HG03575 (cell line): Measurements from ENCODE around the gene SLC16A10.
"Not testable (repeated sequence)": the region's sequence is repeated elsewhere in the genome, so short reads cannot be mapped to it uniquely, and the experiment has no call there.

Experiments used
- ATAC-seq: cut with Tn5 transposase; IDR thresholded peaks from one replicate; pipeline ENCODE4 v1.9.1; 2021; ENCODE audit not compliant: unreplicated experiment, insufficient number of reproducible peaks, low FRiP score; ENCODE audit errors: extremely low read depth

SLC16A10 gene

DNA sequence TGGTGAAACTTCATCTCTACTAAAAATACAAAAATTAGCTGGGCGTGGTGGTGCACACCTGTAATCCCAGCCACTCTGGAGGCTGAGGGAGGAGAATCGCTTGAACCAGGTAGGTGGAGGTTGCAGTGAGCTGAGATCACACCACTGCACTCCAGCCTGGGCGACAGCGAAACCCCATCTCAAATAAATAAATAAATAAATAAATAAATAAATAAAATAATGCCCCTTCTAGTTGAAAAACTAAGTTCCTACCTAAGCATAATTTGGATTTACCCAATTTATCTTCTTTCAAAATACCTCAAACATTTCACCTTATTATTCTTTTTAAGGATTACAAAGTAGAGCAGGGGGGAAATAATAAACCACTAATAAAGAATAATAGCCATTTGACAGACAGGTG lies 116.2 kb downstream of the SLC16A10 start:
- ATAC-seq = not testable (repeated sequence)

GRCh38 chr6:111204305-111204704 lies 117.0 kb downstream of the SLC16A10 start:
- ATAC-seq = no peak

DNA sequence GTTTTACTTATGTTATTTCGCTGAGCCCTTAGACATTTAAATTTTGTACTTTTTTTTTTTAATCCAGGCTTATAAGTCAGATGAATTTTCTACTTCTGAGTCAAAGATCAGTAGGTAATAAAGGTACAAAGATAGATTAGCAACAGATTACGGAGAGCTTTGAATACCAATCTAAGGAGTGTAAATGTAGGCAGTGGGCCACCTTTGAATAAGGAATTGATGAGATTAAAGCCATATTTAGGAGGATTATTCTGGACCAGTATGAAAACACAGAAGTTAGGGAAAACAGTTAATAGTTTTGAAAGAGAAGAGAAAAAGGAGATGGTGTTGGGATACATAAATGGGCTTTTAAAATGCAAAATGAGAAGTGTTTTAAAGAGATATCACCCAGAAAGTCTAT lies 117.6 kb downstream of the SLC16A10 start:
- ATAC-seq = no peak

DNA sequence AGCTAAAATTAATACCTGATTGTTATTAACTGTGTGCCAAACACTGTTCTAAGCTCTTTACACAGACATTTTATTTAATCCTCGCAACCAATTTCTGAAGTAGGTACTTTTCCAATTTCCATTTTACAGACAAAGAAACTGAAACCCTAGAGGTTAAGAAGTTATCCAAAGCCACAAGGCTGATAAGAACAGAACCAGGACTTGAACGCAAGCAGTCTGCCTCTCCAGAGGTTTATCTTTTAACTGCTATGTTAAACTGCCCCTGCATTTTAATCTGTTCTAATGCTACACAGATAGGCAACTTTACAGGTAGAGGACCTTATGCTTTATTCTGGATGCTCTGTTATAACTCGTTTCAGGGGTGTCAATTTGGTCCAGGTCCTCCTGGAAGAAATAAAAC lies 118.2 kb downstream of the SLC16A10 start:
- ATAC-seq = no peak

GRCh38 chr6:111207141-111207858 lies 120.0 kb downstream of the SLC16A10 start:
- ATAC-seq = no peak

DNA sequence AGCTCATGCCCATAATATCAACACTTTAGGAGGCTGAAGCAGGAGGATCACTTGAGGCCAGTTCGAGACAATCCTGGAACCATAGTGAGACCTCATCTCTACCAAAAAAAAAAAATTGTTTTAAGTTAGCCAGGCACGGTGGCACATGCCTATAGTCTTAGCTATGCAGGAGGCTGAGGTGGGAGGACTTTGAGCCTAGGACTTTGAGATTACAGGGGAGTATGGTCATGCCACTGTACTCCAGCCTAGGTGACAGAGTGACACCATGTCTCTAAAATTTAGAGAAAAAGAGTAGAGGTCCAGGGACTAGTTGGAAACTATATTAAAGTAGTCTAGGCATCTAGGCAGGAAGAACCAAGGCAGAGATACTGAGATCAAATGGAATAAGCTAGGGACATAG lies 121.6 kb downstream of the SLC16A10 start:
- ATAC-seq = no peak

GRCh38 chr6:111210194-111210728 lies 123.0 kb downstream of the SLC16A10 start:
- no peak for ATAC-seq

GRCh38 chr6:111211411-111212030 lies 124.2 kb downstream of the SLC16A10 start:
- ATAC-seq = no peak

- no peak for ATAC-seq
These were observed 125.3 kb downstream of the SLC16A10 start for GRCh38 chr6:111212625-111213024.

- no peak for ATAC-seq
These were observed 127.8 kb downstream of the SLC16A10 start for GRCh38 chr6:111215131-111215530.

- ATAC-seq = no peak
These were observed 132.5 kb downstream of the SLC16A10 start for GRCh38 chr6:111219785-111220184.

- no peak for ATAC-seq
These were observed 133.2 kb downstream of the SLC16A10 start for GRCh38 chr6:111220383-111221031.

DNA sequence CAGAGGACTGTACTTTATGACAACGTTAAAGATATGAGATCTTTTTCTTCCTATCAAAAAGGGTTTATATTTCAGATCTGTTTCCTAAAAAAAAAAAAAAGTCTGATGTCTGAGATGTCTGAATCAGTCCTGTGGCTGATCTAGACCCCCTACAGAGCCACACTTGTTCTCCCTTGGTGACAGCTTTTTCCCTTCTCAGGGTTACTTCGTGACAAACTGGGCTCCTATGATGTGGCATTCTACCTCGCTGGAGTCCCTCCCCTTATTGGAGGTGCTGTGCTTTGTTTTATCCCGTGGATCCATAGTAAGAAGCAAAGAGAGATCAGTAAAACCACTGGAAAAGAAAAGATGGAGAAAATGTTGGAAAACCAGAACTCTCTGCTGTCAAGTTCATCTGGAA lies 134.5 kb downstream of the SLC16A10 start:
- no peak for ATAC-seq

GRCh38 chr6:111222341-111222740 lies 135.0 kb downstream of the SLC16A10 start:
- ATAC-seq = no peak

- no peak for ATAC-seq
These were observed 140.8 kb downstream of the SLC16A10 start for GRCh38 chr6:111228094-111228493.

GRCh38 chr6:111230351-111231089 lies 143.2 kb downstream of the SLC16A10 start:
- no peak for ATAC-seq

DNA sequence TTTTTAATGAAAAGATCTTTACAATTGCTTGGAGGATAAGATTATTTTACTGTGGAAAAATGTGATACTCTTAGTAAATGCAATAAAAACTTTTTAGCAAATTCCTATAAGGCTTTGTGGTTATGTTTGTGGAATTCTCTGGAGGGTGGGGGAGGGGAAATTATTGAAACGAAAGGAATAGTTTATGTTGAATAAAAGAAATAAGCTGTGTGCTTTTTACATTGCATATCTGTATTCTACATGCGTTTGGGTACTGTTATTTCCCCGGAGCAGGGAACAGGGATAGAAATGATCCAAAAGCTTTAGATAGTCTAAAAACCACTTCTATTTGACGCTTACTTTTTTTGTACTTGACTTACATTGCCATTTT lies 143.8 kb downstream of the SLC16A10 start:
- ATAC-seq = no peak

DNA sequence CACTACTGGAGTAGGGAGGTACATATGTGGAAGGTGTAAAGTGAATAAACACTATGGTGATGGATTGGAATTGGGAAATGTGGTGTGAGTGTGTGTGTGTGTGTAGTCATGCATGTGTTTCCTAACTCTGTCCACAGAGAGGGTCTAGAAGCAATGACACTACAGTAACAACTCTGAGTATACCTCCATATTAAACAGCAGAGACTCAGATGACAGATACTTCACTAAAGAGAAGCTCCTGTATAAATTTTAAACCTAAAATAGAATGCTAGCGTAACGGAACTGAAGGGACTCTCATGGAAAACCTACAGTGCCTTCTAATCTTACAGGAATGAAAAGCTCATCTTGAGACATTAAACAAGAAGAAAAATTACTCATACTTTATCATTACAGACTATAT lies 150.5 kb downstream of the SLC16A10 start:
- ATAC-seq = no peak

GRCh38 chr6:111238464-111239119 lies 151.3 kb downstream of the SLC16A10 start:
- ATAC-seq = no peak
